Ishikawa (cell line): Measurements from ENCODE around the gene CCDC187.

Source experiments
- CEBPB ChIP-seq: IDR thresholded peaks from 2 replicates; pipeline ENCODE4 v1.6.1; 2012
- CREB1 ChIP-seq: IDR thresholded peaks from 2 replicates; pipeline ENCODE4 v1.6.1; 2012; ENCODE audit warnings: low read depth
- EP300 ChIP-seq: IDR thresholded peaks from 2 replicates; pipeline ENCODE4 v1.6.1; 2012; ENCODE audit warnings: borderline replicate concordance
- RAD21 ChIP-seq: IDR thresholded peaks from 2 replicates; pipeline ENCODE4 v1.6.1; 2012; ENCODE audit warnings: low read depth
- TAF1 ChIP-seq: IDR thresholded peaks from 2 replicates; pipeline ENCODE4 v1.6.1; 2012; ENCODE audit warnings: low read depth, mild to moderate bottlenecking
- TCF12 ChIP-seq: IDR thresholded peaks from 2 replicates; pipeline ENCODE4 v1.6.1; 2012; ENCODE audit warnings: low read depth
- YY1 ChIP-seq: IDR thresholded peaks from 2 replicates; pipeline ENCODE4 v1.6.1; 2012; ENCODE audit warnings: low read depth

- no peak for TF ChIP-seq EP300
- TF ChIP-seq CREB1: no peak
- no peak for TF ChIP-seq TCF12
- no peak for TF ChIP-seq TAF1
- no peak for TF ChIP-seq YY1
- no peak for TF ChIP-seq RAD21
- TF ChIP-seq CEBPB: no peak
Observed at GRCh38 chr9:136230773-136231172, 73.1 kb downstream of the CCDC187 start.
